GM21717 (cell line): ENCODE measurements around the gene ST6GAL2.

Experiments
- ATAC-seq: cut with Tn5 transposase; IDR thresholded peaks from one replicate; pipeline ENCODE4 v1.9.1; 2021; ENCODE audit warnings: mild to moderate bottlenecking, moderate library complexity; ENCODE audit not compliant: unreplicated experiment

ST6GAL2 gene

GRCh38 chr2:106831241-106831640 lies 54.7 kb downstream of the ST6GAL2 start:
- no peak for ATAC-seq

- no peak for ATAC-seq
Observed at GRCh38 chr2:106830191-106830590, 55.8 kb downstream of the ST6GAL2 start.

GRCh38 chr2:106828119-106828518 lies 57.8 kb downstream of the ST6GAL2 start:
- ATAC-seq: no peak

DNA sequence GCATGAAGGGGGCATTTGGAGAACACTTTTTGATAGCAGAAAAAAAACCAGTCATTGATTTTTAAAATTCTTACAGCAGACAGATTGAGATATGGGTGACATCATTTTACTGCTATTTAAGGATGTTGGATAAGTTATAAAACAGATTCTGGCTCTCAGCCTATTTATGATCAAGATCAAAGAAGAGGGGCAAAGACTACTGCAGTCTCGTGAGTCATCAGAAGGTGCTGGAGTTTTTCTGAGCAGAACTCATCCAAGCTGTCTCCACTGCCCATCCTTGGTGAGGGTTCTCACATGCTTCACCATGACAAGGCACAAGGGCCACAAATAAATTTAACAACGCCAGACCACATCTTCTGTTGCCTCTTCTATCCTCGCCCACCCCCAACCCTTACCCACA lies 58.8 kb downstream of the ST6GAL2 start:
- no peak for ATAC-seq

- no peak for ATAC-seq
Observed at GRCh38 chr2:106825161-106825560, 60.8 kb downstream of the ST6GAL2 start.

DNA sequence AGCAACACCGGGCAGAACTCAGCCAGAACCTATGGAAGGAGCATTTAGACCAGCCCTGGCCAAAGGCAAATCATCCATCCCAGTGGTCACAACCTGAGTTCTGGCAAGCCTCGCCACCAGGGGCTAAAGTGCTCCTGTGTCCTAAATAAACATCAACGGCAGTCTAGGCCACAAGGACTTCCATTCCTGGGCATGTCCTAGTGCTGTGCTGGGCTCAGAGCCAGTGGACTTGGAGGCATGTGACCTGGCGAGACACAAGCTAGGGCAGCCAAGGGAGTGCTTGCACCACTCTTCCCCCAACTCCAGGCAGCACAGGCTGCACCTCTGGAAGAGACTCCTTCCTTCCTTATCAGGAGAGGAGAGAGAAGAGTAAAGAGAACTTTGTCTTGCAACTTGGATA lies 69.0 kb downstream of the ST6GAL2 start:
- ATAC-seq: no peak

- no peak for ATAC-seq
Observed at GRCh38 chr2:106812841-106813240, 73.1 kb downstream of the ST6GAL2 start.

DNA sequence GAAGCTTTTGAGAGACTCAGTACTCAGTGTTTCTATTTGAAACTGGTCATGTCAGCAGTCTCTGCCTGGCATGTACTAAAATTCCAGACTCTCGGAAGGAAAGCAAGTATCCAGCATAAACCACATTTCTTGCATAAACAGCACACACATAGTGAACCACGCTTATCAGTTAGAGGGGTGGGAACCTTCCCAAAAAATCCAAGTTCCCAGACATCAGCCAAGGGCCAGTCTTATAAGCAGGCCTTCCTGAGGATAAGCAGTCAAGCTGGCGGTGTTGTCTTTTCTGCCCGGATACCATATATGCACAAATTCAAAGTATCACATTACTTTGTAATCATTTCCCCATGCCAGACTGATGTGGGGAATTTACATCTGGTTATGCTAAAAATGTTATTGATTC lies 73.6 kb downstream of the ST6GAL2 start:
- ATAC-seq: no peak

- ATAC-seq: no peak
Observed at GRCh38 chr2:106805716-106806115, 80.3 kb downstream of the ST6GAL2 start.

DNA sequence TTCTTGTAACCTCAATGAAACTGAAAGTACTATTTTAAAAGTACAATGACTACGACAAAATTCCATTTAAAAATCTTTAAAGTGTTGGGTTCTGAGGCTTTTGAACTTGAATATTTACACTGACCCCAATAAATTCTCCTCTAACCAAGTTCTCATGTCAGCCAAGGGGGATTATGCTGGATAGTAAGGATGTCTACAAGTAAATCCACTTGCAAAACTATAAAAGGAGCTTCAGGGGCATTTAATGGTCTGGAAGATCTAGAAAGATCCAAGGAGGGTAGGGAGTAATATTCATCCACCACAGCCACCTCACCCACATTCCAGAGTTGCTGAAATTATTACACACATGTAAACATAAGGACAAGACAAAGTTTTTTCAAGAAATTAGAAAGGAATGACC lies 81.8 kb downstream of the ST6GAL2 start:
- no peak for ATAC-seq

- ATAC-seq: no peak
Observed at GRCh38 chr2:106800976-106801655, 84.9 kb downstream of the ST6GAL2 start.

DNA sequence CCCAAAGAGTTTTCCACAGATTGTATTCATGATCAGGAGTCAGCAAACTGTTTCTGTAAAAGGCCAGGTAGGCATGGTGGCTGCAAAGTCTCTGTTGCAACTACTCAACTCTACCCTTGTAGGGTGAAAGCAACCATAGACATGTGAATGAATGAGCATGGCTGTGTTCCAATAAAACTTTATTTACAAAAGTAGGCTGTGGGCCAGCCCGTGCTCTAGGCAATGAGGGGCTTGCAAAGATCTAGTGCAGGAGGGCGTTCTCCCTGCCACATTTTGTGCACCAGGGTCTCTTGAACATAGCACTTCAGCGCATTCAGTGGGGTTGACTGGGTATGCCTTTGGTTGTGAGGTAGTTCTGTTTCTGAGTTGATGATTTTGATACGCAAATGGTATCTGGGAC lies 85.8 kb downstream of the ST6GAL2 start:
- ATAC-seq: no peak

GRCh38 chr2:106798826-106799552 lies 87.0 kb downstream of the ST6GAL2 start:
- no peak for ATAC-seq

GRCh38 chr2:106797494-106797893 lies 88.5 kb downstream of the ST6GAL2 start:
- no peak for ATAC-seq

DNA sequence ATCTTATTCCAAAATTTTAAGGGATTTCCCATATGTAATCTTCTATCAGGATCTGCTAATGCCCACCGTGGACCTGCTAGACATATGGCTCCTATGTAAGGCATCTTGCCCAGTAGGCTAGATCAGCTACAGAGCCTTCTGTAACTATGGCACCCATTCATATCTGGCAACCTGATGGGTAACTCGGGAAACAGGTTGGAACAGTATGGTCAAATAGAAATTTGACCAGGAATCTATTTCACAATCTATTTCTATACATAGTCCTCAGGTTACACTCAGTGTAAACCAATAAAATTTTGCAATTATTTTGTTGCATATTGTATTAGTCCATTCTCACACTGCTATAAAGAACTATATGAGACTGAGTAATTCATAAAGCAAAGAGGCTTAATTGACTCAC lies 93.3 kb downstream of the ST6GAL2 start:
- ATAC-seq: no peak

- ATAC-seq: no peak
Observed at GRCh38 chr2:106789185-106789584, 96.8 kb downstream of the ST6GAL2 start.

- no peak for ATAC-seq
Observed at GRCh38 chr2:106782681-106783080, 103.3 kb downstream of the ST6GAL2 start.

DNA sequence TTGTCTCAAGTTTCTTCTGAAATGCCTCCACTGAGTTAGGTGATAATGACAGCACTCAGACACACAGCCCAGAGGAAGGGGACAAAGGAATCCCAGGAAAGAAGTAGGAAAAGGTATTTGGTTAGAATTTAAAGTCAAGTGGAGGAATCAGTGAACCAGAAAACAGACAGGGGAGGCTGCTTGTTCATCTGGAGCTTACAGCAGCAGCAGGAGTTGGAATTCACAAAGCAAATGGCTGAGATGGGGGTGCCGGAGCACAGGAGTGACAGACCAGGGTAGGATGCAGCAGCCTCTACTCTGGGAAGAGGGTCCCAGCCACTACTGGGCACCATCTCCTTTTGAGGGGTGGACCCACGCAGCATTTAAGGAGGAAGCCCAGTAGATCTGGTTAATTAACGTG lies 104.8 kb downstream of the ST6GAL2 start:
- ATAC-seq: no peak

DNA sequence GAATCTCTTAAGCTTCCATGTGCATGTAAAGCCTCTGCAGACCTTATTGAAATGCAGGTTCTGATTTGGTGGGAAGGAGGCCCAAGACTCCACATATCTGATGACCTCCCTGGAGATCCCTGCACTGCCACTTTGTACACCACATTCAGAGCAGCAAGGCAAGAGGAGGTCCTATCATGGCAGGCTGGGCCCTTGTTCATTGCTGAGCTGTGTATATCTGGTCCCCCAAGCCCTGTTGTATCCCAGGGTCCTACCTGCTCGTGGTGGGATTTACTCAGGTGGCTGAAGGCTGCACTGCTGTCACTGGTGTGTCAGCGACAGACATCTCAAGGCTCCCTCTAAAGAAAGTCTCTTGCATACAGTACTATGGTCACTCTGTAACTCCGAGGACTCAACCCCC lies 114.2 kb downstream of the ST6GAL2 start:
- ATAC-seq: no peak

GRCh38 chr2:106770986-106771385 lies 115.0 kb downstream of the ST6GAL2 start:
- no peak for ATAC-seq

GRCh38 chr2:106764614-106765013 lies 121.4 kb downstream of the ST6GAL2 start:
- no peak for ATAC-seq

DNA sequence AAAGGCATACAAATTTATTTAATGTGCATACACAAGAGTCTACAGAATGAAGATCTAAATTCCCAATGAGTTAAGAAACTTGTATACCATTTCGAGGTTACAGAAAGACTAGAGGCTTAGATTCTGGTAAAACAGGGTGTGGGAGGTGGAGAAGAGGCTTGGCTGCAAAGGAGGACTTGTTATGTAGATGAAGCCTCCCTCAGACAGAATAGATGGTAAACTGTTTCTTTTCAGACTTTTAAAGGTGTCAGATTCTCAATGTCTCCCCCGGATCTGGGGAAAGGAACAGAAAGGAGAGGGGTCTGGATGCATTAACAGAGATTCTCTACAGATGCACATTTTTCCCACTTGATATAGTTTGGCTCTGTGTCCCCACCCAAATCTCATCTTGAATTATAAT lies 126.0 kb downstream of the ST6GAL2 start:
- no peak for ATAC-seq
